Activated CD8-positive, alpha-beta T cell treated with anti-CD3 and anti-CD28 coated beads for 36 hours (primary cell): ENCODE results near the gene CLNK. TPM values are rescaled to one million over a fixed set of nuclear protein-coding genes. Genes with fewer than 3 reads are reported as not detected.

ENCODE experiments used
- ATAC-seq: fragments of 200-7000 bp; cut with Tn5 transposase; one replicate; pipeline ENCODE4 v1.10.0; 2021; ENCODE audit warnings: mild to moderate bottlenecking, moderate library complexity
- CTCF ChIA-PET: fragments of 350-600 bp; sonication (Branson Sonifier 250); formaldehyde crosslinking; loops from one replicate; lab custom pipeline; 2021; ENCODE audit warnings: antibody characterized with exemption; lab: Charles Lee
- POLR2A ChIA-PET: fragments of 350-600 bp; sonication (Branson Sonifier 250); formaldehyde crosslinking; loops from one replicate; lab custom pipeline; 2021; ENCODE audit warnings: antibody characterized with exemption; lab: Charles Lee
- DNase-seq: peaks from one replicate; pipeline ENCODE4 v3.0.0-alpha.2; 2020
- H3K27ac Mint-ChIP-seq: one replicate; pipeline ENCODE4 v1.8.0; 2021; ENCODE audit warnings: mild to moderate bottlenecking, mixed read lengths
- H3K27me3 Mint-ChIP-seq: one replicate; pipeline ENCODE4 v1.8.0; 2021; ENCODE audit warnings: mixed read lengths
- H3K36me3 Mint-ChIP-seq: one replicate; pipeline ENCODE4 v1.8.0; 2021; ENCODE audit warnings: low read depth, mixed read lengths
- H3K4me1 Mint-ChIP-seq: one replicate; pipeline ENCODE4 v1.8.0; 2021; ENCODE audit warnings: low read depth, mixed read lengths
- H3K4me3 Mint-ChIP-seq: one replicate; pipeline ENCODE4 v1.8.0; 2021; ENCODE audit warnings: mild to moderate bottlenecking, moderate library complexity, mixed read lengths
- H3K9me3 Mint-ChIP-seq: one replicate; pipeline ENCODE4 v1.8.0; 2021; ENCODE audit warnings: mixed read lengths
- intact Hi-C: fragments of 100-400 bp; cut with micrococcal nuclease; formaldehyde crosslinking; loops from one replicate; pipeline ENCODE4 v1.10.0; 2022
- total RNA-seq, 2 experiments: library from RNA; stranded (reverse); gene quantifications; one replicate each; pipeline ENCODE4 v1.2.3, GENCODE V29; 2021
- TF ChIP-seq, protein P1 (sequence below): fragments of 200-600 bp; IDR thresholded peaks from one replicate; pipeline ENCODE4 v1.8.0; 2022; ENCODE audit warnings: antibody characterized with exemption, mild to moderate bottlenecking

CLNK gene
- total RNA-seq, 2 experiments from 2014 or later = 0.18 TPM; not detected in 1

DNA sequence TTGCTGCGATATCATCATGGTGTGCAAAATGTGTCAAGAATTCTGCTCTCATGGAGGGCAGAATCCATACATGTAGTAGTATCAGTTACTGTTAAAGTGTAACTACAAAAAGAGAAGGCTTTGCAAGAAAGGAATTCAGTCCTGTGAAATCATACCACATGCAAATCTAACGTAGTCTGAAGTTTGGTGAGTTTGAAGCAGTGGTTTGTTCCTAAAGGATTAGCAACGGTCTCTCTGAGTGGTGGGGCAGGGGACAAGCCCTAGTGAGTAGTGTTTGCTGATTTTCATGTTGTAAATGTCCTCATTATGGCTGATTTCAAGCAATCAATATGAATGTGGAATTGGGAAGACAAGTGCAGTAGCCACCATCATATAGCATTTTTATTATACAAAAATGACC, 47.1 kb upstream of the CLNK start:
- H3K4me1 Mint-ChIP-seq = peaks cover 61% of the 10 kb centered on the region
- intact Hi-C loops = loop anchor here (2.0 to 10.0 kb wide), 2 partner anchors 75 to 223 kb away; no protein-coding TSS in a partner anchor
- no peaks in the 10 kb centered on the region for H3K9me3 Mint-ChIP-seq
- TF ChIP-seq, protein P1, sequence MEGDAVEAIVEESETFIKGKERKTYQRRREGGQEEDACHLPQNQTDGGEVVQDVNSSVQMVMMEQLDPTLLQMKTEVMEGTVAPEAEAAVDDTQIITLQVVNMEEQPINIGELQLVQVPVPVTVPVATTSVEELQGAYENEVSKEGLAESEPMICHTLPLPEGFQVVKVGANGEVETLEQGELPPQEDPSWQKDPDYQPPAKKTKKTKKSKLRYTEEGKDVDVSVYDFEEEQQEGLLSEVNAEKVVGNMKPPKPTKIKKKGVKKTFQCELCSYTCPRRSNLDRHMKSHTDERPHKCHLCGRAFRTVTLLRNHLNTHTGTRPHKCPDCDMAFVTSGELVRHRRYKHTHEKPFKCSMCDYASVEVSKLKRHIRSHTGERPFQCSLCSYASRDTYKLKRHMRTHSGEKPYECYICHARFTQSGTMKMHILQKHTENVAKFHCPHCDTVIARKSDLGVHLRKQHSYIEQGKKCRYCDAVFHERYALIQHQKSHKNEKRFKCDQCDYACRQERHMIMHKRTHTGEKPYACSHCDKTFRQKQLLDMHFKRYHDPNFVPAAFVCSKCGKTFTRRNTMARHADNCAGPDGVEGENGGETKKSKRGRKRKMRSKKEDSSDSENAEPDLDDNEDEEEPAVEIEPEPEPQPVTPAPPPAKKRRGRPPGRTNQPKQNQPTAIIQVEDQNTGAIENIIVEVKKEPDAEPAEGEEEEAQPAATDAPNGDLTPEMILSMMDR = no peak
- ATAC-seq (no peak), DNase-seq (no peak)
- H3K27me3 Mint-ChIP-seq = no peaks in the 10 kb centered on the region
- ChIA-PET POLR2A (no interaction called here), CTCF (interaction anchor here (1.1 kb wide), 1 partner anchor 61 kb away, joined by 5 read pairs; no protein-coding TSS in a partner anchor)
- peaks cover 1% of the 10 kb centered on the region for H3K36me3 Mint-ChIP-seq
- H3K27ac Mint-ChIP-seq = peak overlapping the region; percentile 82
- H3K4me3 Mint-ChIP-seq = no peak overlapping the region

DNA sequence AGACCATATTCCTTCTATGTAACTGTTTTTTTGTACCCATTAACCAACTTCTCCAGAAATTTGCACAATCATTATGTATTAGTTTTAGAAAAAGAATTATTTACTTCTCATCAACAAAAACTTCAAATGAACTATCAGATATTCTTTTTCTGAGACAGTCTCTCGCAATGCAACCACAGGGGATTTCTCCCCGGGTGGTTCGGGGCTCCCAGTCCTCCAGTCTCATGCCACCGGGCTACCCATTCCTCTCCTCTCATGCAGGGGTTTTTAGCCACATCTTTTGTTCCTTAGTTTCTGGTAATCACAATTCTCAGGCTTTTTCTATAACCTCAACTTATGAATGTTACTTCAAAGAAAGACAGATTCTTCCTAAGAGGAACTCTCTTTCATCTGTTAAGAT, 46.6 kb upstream of the CLNK start:
- H3K27me3 Mint-ChIP-seq = no peaks in the 10 kb centered on the region
- CTCF ChIA-PET = no interaction called here
- TF ChIP-seq, protein P1 = no peak
- POLR2A ChIA-PET = no interaction called here
- intact Hi-C loops = loop anchor here (2.0 to 10.0 kb wide), 2 partner anchors 74 to 224 kb away; no protein-coding TSS in a partner anchor
- DNase-seq (no peak), ATAC-seq (no peak)
- peaks cover 65% of the 10 kb centered on the region for H3K4me1 Mint-ChIP-seq
- no peak overlapping the region for H3K4me3 Mint-ChIP-seq
- no peaks in the 10 kb centered on the region for H3K9me3 Mint-ChIP-seq
- H3K27ac Mint-ChIP-seq = peak overlapping the region; percentile 82
- peaks cover 1% of the 10 kb centered on the region for H3K36me3 Mint-ChIP-seq

DNA sequence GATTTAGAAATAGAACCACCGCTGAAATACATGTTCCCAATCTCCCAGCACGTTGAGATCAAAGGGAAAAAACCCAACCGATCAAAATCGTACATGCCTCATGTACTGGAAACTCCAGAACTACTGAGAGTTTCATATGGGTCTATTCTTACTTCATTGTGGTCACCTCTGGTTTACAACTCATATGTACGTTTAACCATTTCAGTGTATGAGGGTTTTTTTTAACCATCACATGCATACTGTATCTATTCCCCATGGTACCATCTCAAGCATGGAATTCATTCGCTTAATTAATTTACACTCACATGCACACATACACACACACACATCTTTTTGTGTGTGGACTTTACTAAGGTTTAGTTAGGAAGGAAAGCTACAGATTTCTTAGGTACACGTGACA, 46.0 kb upstream of the CLNK start:
- Mint-ChIP-seq H3K27ac (peak overlapping the region; percentile 76), H3K27me3 (no peaks in the 10 kb centered on the region), H3K36me3 (peaks cover 1% of the 10 kb centered on the region), H3K4me3 (no peak overlapping the region), H3K9me3 (no peaks in the 10 kb centered on the region), H3K4me1 (peaks cover 65% of the 10 kb centered on the region)
- intact Hi-C loops = loop anchor here (2.0 to 10.0 kb wide), 2 partner anchors 74 to 224 kb away; no protein-coding TSS in a partner anchor
- no peak for DNase-seq
- TF ChIP-seq, protein P1 = no peak
- CTCF ChIA-PET = no interaction called here
- POLR2A ChIA-PET = no interaction called here
- ATAC-seq = peak; percentile 38

DNA sequence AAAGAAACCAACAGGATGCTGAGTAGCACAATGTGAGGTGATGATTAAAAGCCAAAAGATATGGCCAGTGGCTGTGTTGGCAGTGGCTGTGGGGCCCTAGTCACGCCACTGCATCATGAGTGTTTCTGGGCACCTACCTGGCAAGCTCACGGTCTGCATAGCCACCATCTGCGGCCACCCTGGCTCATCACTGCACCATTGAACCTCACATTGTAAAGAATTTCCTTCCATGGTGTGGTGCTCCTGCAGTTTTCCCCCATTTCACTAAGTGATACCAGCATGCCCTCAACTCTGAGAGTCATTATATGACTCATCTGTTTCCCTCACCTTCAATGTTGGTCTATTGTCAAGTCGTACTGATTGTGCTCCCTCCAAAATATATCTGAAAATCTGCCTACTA, 45.5 kb upstream of the CLNK start:
- H3K27ac Mint-ChIP-seq = peak overlapping the region; percentile 76
- ATAC-seq (peak; percentile 31), DNase-seq (peak; percentile 38)
- ChIA-PET POLR2A (no interaction called here), CTCF (no interaction called here)
- no peak overlapping the region for H3K4me3 Mint-ChIP-seq
- peaks cover 1% of the 10 kb centered on the region for H3K36me3 Mint-ChIP-seq
- H3K27me3 Mint-ChIP-seq = no peaks in the 10 kb centered on the region
- intact Hi-C loops = loop anchor here (2.0 to 10.0 kb wide), 2 partner anchors 73 to 225 kb away; no protein-coding TSS in a partner anchor
- peaks cover 62% of the 10 kb centered on the region for H3K4me1 Mint-ChIP-seq
- H3K9me3 Mint-ChIP-seq = no peaks in the 10 kb centered on the region
- TF ChIP-seq, protein P1 = no peak

DNA sequence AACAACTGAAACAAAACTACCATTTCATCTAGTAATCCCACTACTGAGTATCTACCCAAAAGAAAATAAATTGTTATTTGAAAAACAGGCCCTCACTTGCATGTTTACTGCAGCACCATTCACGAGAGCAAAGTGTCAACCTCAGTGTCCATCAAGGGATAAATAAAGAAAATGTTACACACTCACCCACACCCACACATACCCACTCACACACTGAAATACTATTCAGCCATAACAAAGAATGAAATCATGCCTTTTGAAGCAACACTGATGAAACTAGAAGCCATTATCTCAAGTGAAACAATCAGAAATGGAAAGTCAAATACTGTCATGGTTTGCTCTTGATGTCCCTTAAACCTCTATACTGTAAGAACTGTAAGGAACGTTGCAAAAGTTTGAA, 44.8 kb upstream of the CLNK start:
- intact Hi-C loops = loop anchor here (5.0 kb wide), 1 partner anchor 57 kb away; no protein-coding TSS in a partner anchor
- ATAC-seq (no peak), DNase-seq (no peak)
- CTCF ChIA-PET = no interaction called here
- no peak overlapping the region for H3K4me3 Mint-ChIP-seq
- peaks cover 56% of the 10 kb centered on the region for H3K4me1 Mint-ChIP-seq
- peak overlapping the region; percentile 76 for H3K27ac Mint-ChIP-seq
- H3K9me3 Mint-ChIP-seq = no peaks in the 10 kb centered on the region
- POLR2A ChIA-PET = no interaction called here
- no peaks in the 10 kb centered on the region for H3K27me3 Mint-ChIP-seq
- TF ChIP-seq, protein P1 = no peak
- peaks cover 1% of the 10 kb centered on the region for H3K36me3 Mint-ChIP-seq
